GM19455 (cell line): ENCODE measurements around the gene MYH6.
"Not testable (repeated sequence)": the region's sequence is repeated elsewhere in the genome, so short reads cannot be mapped to it uniquely, and the experiment has no call there.

Source experiments
- ATAC-seq: cut with Tn5 transposase; IDR thresholded peaks from one replicate; pipeline ENCODE4 v1.9.1; 2021; ENCODE audit not compliant: unreplicated experiment

Gene MYH6

DNA sequence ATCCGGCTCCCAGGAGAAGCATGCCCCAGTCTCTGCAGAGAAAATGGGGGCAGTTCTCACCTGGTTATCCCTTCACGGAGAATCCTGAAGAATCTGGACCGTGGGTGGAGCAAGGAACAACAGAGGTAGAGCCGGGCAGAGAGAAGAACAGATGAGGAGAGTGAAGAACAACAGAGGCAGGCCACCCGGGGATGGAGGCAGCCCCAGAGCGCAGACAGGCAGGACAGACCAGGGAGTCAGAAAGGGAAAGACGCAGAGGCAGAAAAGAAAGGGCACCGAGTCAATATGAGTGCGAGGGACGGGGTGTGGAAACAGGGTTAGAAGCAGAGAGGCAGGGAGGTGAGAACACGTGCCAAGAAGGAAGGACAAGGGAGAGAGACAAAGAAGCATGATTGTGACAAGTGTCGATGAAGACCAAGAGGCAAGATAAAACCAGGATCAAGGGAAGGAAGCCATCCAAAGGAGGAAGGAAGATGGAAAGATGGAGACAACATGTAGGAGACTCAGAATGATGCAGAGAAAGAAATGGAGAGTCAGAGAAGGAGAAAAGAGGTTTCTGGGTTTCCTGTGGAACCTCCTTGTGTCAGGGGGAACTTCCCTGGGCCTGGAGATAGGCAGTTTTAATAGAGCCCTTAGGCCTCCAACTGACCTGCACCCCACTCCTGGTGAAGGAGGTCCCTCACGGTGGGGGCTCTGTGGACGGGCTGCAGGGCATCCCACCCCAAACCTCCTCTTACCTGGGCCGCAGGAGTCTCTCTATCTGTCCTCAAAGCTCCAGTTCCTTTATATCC is at the start of gene MYH6:
TSS of gene MYH6 (minus strand) at position 758 of the 791 bp plus-strand sequence. CDS start 1,050 bp downstream, outside the sequence.
- no peak for ATAC-seq

DNA sequence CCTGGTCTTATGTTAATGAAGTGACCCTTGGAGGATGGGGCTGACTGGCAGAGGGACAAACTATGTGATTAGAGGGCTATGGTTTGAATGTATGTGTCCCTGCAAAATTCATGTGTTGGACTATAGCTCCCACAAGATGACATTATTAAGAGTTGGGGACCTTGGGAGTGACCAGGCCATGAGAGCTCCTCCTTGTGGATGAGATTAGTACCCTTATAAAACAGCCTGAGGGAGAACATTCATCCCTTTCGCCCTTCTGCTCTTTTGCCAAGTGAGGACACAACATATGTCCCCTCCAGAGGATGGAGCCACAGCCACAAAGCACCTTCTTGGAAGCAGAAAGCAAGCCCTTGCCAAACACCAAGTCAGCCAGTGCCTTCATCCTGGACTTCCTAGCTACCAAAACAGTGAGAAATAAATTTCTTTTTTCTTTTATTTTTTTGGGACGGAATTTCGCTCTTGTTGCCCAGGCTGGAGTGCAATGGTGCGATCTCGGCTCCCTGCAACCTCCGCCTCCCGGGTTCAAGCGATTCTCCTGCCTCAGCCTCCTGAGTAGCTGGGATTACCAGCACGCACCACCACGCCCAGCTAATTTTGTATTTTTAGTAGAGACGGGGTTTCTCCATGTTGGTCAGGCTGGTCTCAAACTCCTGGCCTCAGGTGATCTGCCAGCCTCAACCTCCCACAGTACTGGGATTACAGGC is 49.0 kb upstream of the MYH6 start:
- ATAC-seq, result not testable (repeated sequence)

DNA sequence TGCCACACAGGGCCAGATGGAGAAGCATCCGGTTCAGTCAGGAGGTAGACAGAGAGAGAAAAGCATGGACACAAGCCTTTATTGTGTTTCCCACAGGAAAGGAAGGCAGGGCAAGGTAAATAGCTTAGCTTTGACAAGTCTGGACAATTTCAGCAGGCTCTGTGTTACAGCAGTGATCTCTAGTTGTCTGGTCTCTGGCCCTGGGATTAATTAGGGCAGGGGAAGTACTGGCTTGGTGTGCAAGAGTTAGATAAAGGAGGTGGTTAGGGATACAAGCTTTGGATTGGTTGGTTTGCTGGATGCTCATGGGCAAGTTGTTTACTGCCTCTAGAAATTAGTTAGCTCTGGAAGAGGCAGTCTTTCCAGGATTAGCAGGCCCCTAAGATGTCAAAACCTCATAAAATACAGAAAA is 46.4 kb upstream of the MYH6 start:
- no peak for ATAC-seq

DNA sequence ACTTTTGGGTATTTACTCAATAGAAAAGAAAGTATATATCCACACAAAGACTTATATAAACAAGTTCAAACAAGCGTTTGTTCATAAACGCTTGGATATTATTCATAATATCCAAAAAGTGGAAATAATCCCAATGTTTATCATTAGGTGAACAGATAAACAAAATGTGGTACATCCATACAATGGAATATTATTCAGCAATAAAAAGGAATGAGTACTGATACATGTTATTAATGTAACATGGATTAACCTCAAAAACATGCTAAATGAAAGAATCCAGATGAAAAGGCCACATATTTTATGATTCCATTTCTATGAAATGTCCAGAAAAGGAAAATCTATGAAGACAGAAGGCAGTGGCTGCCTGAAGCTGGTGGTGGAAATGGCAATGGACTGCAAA is 44.2 kb upstream of the MYH6 start:
- ATAC-seq, result no peak

DNA sequence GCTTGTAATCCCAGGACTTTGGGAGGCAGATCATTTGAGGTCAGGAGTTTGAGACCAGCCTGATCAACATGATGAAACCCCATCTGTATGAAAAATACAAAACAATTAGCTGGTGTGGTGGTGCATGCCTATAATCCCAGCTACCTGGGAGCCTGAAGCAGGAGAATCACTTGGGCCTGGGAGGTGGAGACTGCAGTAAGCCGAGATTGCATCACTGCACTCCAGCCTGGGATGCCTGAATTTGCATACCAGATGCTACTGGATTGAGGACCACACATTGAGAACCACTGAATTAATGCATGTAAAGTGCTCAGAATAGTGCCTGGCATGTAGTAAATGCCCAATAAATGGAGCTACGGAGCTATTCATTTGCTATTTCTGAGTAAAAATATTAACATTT is 42.3 kb upstream of the MYH6 start:
- no peak for ATAC-seq

DNA sequence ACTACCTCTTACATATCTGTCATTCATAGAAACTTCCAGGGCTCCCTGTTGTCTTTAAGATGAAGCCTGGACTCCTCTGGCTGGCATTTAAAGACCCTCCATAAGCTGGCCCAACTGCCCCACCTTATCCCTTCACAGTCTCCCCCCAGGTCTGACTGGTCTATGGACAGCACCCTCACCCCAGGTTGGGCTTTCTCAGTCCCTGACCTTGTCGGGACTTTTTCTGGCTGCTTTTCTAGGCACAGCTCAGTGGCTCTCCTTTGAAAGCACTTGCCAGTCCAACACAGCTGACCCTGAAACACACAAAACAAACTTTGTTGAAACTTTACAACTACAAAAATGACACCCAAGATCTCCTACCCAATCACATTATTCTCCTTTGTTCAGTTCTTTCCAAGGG is 41.2 kb upstream of the MYH6 start:
- ATAC-seq, result no peak

DNA sequence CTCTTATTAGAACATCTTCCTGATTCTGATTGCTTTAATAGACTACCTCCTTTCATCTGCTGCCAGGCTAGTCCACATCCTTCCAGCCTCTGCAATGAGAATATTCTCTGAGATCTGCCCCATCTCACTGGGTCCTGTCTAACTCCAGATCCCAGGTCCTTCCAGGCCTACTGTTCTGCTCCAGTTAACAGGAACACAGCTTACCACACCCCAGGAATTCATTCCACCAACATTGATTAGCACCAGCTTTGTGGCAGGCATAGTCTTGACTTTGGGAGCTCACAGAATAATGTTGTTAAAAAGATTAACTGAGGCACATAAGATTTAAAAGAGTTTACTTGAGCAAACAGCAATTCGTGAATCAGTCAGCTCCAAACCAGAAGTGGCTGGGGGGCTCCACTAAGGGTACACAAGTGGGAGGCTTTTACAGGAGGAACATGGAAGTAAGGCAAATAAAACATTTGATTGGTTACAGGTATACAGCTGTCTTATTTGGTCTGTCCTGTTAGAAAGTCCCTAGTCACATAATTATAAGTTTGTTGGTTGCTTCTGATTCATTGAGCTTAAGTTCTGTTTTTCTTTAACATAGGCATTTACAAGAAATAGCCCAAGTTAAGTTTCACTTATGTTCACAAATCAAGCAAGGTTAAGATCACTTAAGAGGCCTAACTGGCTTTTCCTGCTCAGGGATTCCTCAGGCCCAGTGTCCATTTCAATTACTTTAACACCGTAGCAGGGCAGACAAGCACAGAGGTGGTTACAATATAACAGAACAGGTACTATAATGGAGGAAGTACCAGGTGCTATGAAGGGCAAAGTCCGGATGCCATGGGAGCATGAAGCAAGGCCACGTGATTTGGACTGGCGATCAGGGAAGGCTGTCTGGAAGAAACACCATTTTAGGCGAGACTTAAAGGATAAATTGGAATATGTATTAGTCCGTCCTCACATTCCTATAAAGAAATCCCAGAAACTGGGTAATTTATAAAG is 39.6 kb upstream of the MYH6 start:
- no peak for ATAC-seq

DNA sequence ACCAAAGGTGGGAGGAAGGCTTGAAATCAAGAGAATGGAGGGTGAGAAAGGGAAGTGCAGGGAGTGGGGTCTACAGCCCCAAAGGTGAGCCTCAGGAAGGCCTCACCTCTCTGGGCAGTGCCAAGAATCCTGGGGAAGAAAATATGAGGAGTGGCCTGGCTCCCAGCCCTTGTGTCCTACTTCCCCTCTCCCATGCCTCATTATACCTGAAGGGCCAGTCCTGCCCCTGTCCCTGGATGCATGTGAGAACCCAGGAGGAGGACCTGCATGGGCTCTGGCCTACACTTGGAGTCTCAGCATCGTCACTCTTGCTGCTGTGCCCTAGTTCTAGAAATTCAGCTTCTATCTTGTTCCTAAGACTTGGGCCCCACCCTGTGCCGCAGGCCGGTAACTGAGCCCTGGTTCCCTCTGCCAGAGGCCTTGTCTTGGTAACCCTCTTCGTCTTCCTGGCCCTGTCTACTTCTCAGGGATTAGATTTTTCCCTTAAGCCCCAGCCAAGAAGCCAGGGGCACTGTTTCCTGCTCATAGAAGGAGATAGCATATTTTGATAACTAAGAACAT is 38.3 kb upstream of the MYH6 start:
- no peak for ATAC-seq

DNA sequence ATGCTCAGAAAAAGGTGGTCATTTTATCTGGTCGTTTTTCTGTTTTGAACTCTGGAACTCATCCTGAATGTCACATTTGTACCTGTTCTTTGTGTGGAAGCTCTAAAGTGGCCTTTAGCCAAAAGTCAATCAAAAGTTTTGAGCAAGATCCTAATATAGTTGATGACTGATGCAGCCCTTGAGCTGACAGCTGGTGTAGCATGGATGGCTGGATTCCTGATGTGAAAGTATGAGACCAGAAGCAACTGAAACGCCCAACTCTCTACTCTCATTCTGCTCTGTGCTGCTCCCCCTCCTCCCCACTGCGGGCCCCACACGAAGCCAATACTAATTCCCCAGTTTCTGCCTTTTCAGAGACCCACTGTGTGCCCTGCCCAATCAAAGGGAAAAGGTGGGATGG is 37.7 kb upstream of the MYH6 start:
- no peak for ATAC-seq

DNA sequence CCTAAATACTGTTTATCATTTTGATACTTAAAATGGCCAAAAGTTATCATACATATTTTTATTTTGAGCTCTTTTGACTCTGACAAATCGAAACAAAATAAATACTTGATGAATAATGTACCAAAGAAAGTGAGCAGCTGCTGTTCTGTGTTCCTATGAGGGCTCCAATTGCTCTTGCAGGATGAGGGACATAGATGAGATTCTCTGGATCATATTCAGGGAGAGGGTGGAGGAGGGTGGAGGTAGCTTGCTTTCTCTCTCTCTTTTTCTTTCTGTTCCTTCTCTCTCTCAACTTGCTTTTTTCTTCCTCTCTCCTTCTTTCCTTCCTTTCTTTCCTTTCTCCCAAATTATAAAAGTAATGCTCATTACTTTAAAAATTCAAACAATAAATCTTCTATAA is 36.2 kb upstream of the MYH6 start:
- no peak for ATAC-seq

DNA sequence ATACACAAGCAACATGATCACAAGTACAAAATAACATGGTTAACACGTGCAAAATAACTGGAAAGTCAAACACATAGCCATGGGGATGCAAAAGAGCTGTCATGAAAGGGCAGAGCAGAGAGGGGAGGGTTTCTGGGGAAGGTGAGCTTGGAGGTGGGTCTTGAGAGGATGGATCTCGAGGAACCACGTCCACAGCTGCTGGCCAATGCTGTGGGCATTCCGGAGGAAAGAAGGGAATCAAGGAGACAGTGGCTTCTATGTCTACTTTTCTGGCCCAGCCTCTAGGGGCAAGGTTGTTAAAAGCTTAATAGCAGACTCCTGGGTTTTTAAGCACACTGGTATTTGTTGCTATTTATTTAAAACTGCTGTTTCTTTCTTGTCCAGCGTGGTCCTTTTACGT is 35.8 kb upstream of the MYH6 start:
- no peak for ATAC-seq

DNA sequence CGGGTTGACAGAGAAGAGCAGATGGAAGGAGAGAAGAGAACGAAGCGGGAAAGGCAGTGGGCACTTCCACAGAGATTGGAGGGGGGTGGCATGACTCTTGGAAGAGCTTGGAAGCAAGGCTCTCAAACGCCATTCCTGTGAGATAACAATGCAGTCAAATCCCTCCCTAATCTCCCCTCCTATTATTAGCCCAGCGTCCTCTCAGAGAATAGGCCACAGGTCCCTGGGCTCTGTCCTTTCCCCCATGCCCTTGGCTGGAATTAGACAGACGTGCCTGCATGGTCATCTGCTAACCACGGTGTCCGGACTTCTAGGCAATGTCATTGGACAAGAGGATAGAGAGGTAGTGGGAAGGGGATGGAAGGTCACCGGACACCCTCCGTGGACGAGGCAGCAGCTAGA is 35.3 kb upstream of the MYH6 start:
- no peak for ATAC-seq

DNA sequence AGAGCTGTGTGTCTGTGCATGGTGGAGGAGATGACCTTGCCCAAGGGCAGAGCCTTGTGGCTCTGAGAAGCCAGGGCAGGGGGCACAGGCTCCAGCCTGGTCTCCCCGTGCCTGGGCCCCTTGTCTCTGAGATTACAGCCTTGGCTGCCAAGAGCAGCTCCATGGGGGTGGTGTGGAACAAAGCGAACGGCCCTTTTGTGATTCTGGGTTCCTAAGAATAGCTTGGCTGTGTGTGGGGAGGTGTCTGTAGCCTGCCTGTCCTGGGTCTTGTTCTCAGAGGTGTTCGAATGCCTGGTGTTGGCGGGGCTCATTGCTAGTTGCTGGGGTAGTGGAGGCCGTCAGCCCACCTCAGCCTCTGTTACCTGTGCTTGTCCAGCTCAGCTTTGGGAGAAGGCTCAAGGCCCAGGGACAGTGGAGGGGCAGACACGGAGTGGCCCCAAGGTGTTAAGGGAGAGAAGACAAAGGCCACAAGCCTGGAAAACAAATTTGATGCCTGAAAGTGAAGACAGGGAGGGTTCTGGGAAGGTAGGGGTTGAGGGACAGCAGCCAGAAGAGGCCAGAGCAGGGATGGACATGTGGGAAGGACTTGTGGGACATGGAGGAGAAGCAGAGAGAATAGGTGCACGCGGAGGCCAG is 34.8 kb upstream of the MYH6 start:
- no peak for ATAC-seq

DNA sequence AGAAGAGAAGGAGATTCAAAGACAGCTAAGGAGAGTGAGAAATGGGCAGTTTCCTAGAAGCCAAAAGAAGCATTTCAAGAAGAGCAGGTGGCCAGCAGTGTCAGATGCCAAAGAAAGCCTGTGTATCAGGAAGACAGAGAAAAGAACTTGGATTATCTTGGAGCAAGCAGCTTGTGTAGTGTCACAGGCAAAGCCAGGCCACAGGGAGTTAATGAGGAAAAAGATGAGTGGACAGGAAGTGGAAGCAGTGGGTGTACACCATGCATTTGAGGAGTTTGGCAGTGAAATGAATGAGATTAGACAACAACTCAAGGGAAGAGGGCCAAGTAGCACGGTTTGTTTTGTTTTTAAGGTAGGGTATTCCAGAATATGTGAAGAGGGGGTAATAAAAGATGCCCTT is 33.0 kb upstream of the MYH6 start:
- ATAC-seq, result no peak

DNA sequence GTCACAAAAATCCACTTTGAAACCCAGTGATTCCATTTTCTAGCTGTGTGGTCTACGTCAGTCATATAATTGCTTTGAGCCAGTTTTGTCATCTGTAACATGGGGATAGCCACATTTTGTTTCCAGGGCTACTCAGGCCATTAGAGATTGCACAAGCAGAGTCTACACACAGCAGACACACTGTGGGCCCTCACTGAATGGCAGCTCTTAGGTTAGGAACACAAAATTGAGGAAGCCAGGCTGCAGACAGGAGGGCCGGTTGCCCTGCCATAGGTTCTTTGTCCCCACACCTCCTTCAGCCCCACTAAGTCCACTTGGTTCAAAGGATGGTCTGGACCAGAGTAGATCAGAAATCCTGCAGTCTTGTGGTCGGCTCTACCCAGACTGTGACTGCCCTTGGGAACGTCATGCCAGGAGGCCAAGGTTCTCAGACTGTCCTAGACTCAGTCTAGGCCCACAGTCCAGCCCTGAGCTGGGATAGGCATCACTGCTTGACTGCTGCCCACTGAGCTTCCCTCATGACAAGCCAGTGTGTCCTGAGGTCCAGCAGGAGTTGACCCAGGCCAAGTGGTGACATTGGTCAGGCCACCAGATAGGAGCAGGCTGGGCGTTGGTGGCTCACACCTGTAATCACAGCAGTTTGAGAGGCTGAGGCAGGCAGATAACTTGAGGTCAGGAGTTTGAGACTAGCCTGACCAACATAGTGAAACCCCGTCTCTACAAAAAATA is 31.2 kb upstream of the MYH6 start:
- ATAC-seq, result no peak

DNA sequence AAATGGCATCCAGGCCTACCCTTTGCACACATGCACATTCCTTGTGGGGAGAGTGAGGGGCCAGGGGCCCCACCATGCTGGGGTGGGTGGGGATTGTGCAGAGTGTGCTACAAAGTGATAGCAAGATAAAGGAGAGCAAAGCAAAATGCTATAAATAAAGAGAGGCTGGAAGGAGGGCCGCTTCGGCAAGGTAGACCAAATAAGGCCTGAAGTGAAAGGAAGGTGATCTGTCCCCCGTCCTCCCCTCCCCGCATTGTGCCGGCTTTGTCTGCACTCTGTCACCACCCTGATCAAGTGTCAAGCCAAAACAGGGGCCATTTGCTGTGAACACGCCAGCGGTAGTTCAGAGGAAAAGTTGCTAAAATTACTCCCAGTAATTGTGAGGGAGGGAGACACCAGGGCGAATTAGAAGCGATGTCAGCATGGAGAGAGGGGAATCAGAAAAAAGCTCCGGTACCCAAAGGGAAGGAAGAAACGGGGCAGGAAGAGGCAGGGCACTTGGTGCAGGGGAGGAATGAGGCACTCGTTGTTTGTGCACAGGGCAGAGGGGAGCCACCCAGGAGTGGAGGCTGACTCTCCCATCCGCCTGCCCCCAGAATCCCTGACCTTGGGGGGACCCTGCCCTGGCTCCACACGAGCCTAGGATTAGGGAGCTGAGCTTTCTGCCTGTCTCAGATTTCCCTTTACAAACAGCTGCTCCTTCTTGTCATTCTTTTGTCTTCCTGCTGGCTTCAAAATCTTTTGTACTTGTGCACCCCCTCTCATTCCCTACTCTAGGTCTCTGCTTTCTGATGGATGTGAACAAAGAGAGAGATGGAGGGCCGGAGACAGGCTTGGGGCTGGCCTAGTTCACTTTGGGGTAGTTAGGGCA is 30.3 kb upstream of the MYH6 start:
- ATAC-seq, result no peak

DNA sequence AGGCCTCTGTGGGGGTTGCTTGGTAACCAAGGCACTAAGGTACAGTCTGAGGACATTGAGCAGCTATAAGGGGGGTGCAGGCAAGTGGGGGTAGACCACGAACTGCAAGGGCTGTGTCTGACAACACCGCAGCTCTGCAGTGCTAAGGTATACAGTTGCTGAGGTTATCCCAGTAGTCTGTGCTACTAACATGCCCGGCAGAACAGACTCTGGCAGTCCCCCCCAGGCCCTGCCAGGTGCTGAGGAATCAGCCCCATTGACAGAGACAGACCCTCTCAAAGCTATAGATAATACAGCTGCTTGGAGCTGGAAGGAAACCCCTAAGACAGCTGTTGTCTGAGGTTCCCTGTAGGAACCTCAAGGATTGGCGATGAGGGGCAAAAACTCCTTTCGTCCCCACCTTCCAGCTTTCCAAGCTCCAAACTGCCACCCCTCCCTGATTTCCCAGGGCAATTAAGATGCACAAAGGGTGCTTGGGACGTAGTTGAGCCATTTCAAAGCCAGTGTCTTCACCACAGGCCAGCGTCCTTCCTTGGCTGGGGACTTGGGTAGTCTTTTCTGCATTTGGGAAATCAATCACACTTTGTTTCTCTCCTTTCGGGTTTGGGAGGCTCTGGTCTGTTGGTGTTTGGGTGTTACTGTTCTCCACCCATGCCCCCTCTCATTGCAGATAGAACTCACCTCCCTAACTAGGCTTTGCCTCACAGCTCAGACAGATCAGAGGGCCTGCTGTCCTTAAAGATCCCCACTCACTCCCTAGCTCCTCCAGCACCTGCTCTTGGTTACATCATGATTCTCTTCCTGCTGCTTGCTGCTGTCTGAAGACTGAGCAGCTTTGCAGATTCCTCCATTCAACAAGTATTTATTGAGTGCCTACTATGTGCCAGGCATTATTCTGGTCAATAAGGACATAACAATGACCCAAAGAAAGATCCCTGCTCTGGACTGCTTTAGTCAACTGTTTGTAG is 29.3 kb upstream of the MYH6 start:
- ATAC-seq, result no peak
